Omental fat pad (tissue), 4 donors: ENCODE results near the gene NUBP2. TPM values are rescaled to one million over a fixed set of nuclear protein-coding genes. Genes with fewer than 3 reads are reported as not detected.

Experiments
- ATAC-seq: fragments of 150-250 bp; one replicate; pipeline ENCODE4 v1.9.1; 2016; ENCODE audit warnings: mild to moderate bottlenecking, moderate library complexity; ENCODE audit not compliant: low FRiP score
- DNase-seq: peaks from one replicate; pipeline ENCODE4 v3.0.0-alpha.2; 2019; ENCODE audit warnings: low spot score
- CTCF ChIP-seq, 3 donors: fragments of 450-650 bp; IDR thresholded peaks; one replicate each; pipeline ENCODE4 v1.5.1; 2016 to 2017; ENCODE audit warnings: antibody characterized with exemption in 3 of 3, mild to moderate bottlenecking in 3 of 3, moderate library complexity in 2 of 3
- total RNA-seq, 4 donors: library from RNA; depleted of rRNA; stranded (reverse); fragments of >200 nt; gene quantifications; one replicate each; pipeline ENCODE4 v1.1.0, GENCODE V29; 2016

The NUBP2 gene
- total RNA-seq, 4 donors from 2014 or later: 49.2 to 85.9 (median 60.2) TPM

DNA sequence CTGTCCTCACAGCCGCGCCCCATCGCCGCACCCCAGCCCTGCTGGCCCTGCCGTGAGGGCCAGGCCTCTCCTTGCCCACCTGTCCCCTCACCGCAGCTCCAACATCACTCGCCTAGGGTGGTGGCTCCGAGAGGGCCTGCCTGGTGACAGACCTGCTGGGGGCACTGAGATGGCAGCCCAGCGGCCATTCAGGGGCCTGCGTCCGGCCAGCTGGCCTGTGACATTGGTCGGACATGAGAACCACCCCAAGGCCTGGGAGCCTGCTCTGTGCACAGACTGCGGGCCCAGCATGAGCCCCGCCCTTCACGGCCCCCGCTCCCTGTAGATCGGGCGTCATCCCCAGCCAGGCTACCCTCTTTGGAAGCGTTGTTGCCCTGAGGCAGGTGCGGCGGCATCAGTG is 23.2 kb upstream of the NUBP2 start:
- DNase-seq (no peak), ATAC-seq (no peak)
- TF ChIP-seq CTCF (IDR thresholded peaks at IDR 0.05): no peak

DNA sequence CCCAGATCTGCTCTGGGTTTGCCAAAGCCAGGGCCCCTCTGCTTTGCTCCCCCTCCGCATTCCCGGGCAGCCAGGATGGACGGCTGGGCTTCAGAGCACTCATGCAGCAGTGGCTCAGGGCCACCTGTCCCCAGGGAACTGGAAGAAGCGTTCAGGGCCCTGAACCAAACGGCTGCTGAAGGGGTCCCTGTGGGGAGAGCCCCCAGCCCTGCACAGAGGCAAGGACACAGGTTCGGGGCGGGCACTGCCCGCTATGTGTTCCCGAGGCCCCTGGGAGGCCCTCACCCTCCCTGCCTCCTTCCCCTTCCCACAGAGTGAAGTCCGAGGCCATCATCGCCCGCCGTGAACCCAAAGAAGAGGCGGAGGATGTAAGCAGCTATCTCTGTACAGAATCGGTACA is 21.8 kb upstream of the NUBP2 start:
- ATAC-seq: no peak
- DNase-seq: no peak

GRCh38 chr16:1761751-1762150 is 21.0 kb upstream of the NUBP2 start:
- DNase-seq: no peak
- ATAC-seq: no peak
- TF ChIP-seq CTCF (IDR thresholded peaks at IDR 0.05): no peak

More for the DNA sequence above, 21.8 kb upstream of the NUBP2 start:
- no peak for TF ChIP-seq CTCF (IDR thresholded peaks at IDR 0.05)

DNA sequence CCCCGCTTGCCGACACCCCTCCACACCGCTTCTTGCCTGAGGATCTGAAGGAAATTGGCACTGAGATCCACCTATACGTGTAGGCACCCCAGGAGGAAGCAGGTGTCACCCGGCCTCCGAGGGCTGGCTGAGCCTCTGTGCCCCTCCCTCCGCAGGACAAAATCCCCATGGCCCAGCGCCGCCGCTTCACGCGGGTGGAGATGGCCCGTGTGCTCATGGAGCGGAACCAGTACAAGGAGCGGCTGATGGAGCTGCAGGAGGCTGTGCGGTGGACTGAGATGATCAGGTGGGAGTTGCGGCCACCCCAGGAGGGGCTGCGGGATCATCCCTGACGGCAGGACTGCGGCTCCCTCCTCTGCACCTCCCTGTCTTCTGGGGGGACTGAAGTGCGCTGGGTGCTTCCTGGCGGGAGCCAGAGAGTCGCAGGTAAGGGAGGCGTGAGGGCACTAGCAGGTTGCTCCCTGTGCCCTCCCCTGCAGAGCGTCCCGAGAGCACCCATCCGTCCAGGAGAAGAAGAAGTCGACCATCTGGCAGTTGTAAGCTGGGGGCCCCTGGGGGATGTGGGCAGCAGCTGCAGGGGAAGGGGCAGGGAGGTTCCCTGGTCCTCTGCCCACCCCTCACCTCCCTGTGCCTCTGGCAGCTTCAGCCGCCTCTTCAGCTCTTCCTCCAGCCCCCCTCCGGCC is 20.4 kb upstream of the NUBP2 start:
- ATAC-seq: no peak
- no peak for TF ChIP-seq CTCF (IDR thresholded peaks at IDR 0.05)
- DNase-seq: no peak

DNA sequence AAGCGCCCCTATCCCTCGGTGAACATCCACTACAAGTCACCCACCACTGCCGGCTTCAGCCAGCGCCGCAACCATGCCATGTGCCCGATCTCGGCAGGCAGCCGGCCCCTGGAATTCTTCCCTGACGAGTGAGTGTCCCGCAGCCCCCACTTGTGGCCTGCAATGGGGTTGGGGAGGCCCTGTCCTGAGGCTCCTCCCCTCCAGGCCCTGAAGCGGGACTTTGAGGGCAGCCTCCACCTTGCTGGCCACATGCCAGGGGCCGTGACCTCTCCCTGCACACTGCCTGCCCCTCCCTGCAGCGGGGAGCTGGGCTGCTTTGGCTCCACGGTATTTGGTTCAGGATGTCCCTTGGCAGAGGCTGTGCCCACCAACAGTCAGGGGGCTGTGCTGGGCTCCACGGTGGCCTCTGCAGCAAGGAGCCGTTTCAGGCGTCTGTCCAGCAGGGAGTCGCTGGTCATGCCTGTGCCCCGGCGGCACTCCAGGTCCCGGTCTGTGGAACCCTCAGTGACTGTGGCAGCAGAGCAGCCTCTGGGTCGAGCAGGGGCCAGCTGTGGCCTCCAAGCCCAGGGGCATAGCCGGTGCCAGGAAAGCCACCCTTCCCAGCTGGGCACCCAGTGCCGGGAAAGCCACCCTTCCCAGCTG is 19.8 kb upstream of the NUBP2 start:
- DNase-seq (no peak), ATAC-seq (no peak)
- TF ChIP-seq CTCF (IDR thresholded peaks at IDR 0.05): no peak

DNA sequence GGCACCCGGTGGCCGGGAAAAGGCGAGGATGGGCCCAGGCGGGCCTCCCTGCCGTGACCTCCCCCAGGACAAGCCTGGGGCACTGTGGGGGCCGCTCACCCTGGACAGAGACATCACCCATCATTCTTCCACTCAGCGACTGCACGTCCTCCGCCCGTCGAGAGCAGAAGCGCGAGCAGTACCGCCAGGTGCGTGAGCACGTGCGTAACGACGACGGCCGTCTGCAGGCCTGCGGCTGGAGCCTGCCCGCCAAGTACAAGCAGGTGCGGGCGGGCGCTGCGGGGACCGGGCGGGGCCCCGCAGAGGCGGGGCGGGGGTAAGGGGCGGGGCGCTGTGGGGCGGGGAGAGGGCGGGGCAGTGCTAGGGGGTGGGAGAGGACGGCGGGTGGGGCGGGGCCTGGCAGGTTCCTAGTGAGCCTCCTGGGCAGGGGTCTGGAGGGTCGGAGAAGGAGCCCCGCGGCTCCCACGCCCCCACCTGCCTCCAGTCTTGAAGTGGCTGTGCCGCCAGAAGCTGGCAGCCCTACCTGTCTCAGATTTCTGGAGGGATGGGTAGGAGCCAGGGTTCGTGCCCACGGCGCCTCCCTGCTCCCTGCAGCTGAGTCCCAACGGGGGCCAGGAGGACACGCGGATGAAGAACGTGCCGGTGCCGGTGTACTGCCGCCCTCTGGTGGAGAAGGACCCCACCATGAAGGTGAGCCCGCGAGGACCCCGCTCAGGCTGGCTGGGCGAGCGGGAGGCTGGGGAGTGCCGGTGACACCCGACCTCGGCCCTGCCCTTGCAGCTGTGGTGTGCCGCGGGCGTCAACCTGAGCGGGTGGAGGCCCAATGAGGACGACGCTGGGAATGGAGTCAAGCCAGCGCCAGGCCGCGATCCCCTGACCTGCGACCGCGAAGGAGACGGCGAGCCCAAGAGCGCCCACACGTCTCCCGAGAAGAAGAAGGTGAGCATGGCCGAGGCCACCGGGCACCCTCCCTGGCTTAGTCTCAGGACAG is 18.9 kb upstream of the NUBP2 start:
- DNase-seq (no peak), ATAC-seq (no peak)
- no peak for TF ChIP-seq CTCF (IDR thresholded peaks at IDR 0.05)
